GM23338 (cell line): ENCODE measurements around the gene STK24. TPM values are rescaled to one million over a fixed set of nuclear protein-coding genes. Genes with fewer than 3 reads are reported as not detected.

Experiments
- ATAC-seq: fragments of 200-7000 bp; cut with Tn5 transposase; 3 replicates; pipeline ENCODE4 v1.9.1; 2020
- DNase-seq: peaks from one replicate; pipeline ENCODE4 v3.0.0-alpha.2; 2015; ENCODE audit warnings: low spot score
- H2AFZ ChIP-seq: fragments of 200-600 bp; sonication (generic); 2 replicates; pipeline ENCODE4 v1.8.0; 2016; ENCODE audit warnings: antibody characterized with exemption, mild to moderate bottlenecking, moderate library complexity
- H3F3A ChIP-seq: fragments of 200-600 bp; sonication (generic); replicated peaks from 2 replicates; pipeline ENCODE4 v1.8.0; 2017; ENCODE audit warnings: antibody characterized with exemption, mixed run types, low read depth
- H3K27ac ChIP-seq: fragments of 200-600 bp; sonication (generic); 2 replicates; pipeline ENCODE4 v1.6.1; 2016; ENCODE audit warnings: low read depth
- H3K27me3 ChIP-seq: fragments of 200-600 bp; sonication (generic); 2 replicates; pipeline ENCODE4 v1.8.0; 2016; ENCODE audit warnings: mild to moderate bottlenecking, mixed run types, moderate library complexity; ENCODE audit not compliant: insufficient read depth
- H3K36me3 ChIP-seq: fragments of 200-600 bp; sonication (generic); 2 replicates; pipeline ENCODE4 v1.8.0; 2016; ENCODE audit warnings: mild to moderate bottlenecking; ENCODE audit not compliant: insufficient read depth
- H3K4me1 ChIP-seq: fragments of 200-600 bp; sonication (generic); 2 replicates; pipeline ENCODE4 v1.8.0; 2016; ENCODE audit warnings: mild to moderate bottlenecking, moderate library complexity; ENCODE audit not compliant: insufficient read depth
- H3K4me2 ChIP-seq: fragments of 200-600 bp; sonication (generic); 2 replicates; pipeline ENCODE4 v1.7.1; 2017; ENCODE audit warnings: mixed run types
- H3K4me3 ChIP-seq: fragments of 200-600 bp; sonication (generic); 2 replicates; pipeline ENCODE4 v1.6.1; 2016; ENCODE audit warnings: mixed run types
- H3K79me2 ChIP-seq: fragments of 200-600 bp; sonication (generic); replicated peaks from 2 replicates; pipeline ENCODE4 v1.8.0; 2017; ENCODE audit warnings: mild to moderate bottlenecking; ENCODE audit not compliant: insufficient read depth
- H3K9me2 ChIP-seq: fragments of 200-600 bp; sonication (generic); 2 replicates; pipeline ENCODE4 v1.8.0; 2017; ENCODE audit not compliant: insufficient read depth
- H4K20me1 ChIP-seq: fragments of 200-600 bp; sonication (generic); replicated peaks from 2 replicates; pipeline ENCODE4 v1.8.0; 2017; ENCODE audit warnings: mild to moderate bottlenecking; ENCODE audit not compliant: insufficient read depth
- H3K27ac Mint-ChIP-seq: 2 replicates; pipeline ENCODE4 v1.8.0; 2020; ENCODE audit warnings: inconsistent platforms, mild to moderate bottlenecking, moderate library complexity, mixed read lengths
- H3K27me3 Mint-ChIP-seq: 3 replicates; pipeline ENCODE4 v1.8.0; 2022; ENCODE audit warnings: low read depth, mild to moderate bottlenecking, moderate library complexity, mixed read lengths, inconsistent platforms; ENCODE audit not compliant: insufficient read depth, poor library complexity
- H3K36me3 Mint-ChIP-seq: 3 replicates; pipeline ENCODE4 v1.8.0; 2021; ENCODE audit warnings: low read depth, mild to moderate bottlenecking, inconsistent platforms, moderate library complexity, mixed read lengths
- H3K4me1 Mint-ChIP-seq: 3 replicates; pipeline ENCODE4 v1.8.0; 2020; ENCODE audit warnings: mild to moderate bottlenecking, inconsistent platforms, mixed read lengths
- H3K4me3 Mint-ChIP-seq: 3 replicates; pipeline ENCODE4 v1.8.0; 2021; ENCODE audit warnings: moderate library complexity, mild to moderate bottlenecking, inconsistent platforms, mixed read lengths
- H3K9me3 Mint-ChIP-seq: 3 replicates; pipeline ENCODE4 v1.8.0; 2020; ENCODE audit warnings: moderate library complexity, mild to moderate bottlenecking, inconsistent platforms, mixed read lengths
- CREB1 ChIP-seq: fragments of 250-450 bp; sonication (Bioruptor Pico); IDR thresholded peaks from 2 replicates; pipeline ENCODE4 v1.5.0; 2020; ENCODE audit warnings: low read depth, mild to moderate bottlenecking, moderate library complexity
- JUNB ChIP-seq: IDR thresholded peaks from one replicate; pipeline ENCODE4 v1.6.1; 2016; ENCODE audit warnings: antibody characterized with exemption; ENCODE audit not compliant: unreplicated experiment
- NANOG ChIP-seq: IDR thresholded peaks from 2 replicates; pipeline ENCODE4 v1.6.1; 2016; ENCODE audit warnings: antibody characterized with exemption, borderline replicate concordance
- POLR2AphosphoS5 ChIP-seq: IDR thresholded peaks from 2 replicates; pipeline ENCODE4 v1.6.1; 2016; ENCODE audit warnings: antibody characterized with exemption, low read depth
- ZNF114 ChIP-seq: fragments of 250-450 bp; sonication (Bioruptor Pico); IDR thresholded peaks from 2 replicates; pipeline ENCODE4 v1.5.0; 2020; ENCODE audit warnings: mild to moderate bottlenecking, moderate library complexity
- ZNF462 ChIP-seq: fragments of 250-450 bp; sonication (Bioruptor Pico); IDR thresholded peaks from 2 replicates; pipeline ENCODE4 v1.5.0; 2020; ENCODE audit warnings: mild to moderate bottlenecking, moderate library complexity
- polyA plus RNA-seq: library from polyadenylated mRNA; unstranded; fragments of >200 nt; fragmentation: Nextera tagmentation; extraction: Ambion mirVana; gene quantifications from 2 replicates; pipeline ENCODE4 v1.2.1, GENCODE V29; 2016
- total RNA-seq: library from RNA; depleted of rRNA; stranded (reverse); fragments of >200 nt; shearing (Covaris generic); gene quantifications from 2 replicates; pipeline ENCODE4 v1.2.3, GENCODE V29; 2014
- TF ChIP-seq, protein P1 (sequence below): IDR thresholded peaks from one replicate; pipeline ENCODE4 v1.6.1; 2018; ENCODE audit warnings: antibody characterized with exemption; ENCODE audit not compliant: unreplicated experiment

STK24 gene
- total and polyA plus RNA-seq, 2 experiments from 2014 or later: 56.5 to 144 TPM

DNA sequence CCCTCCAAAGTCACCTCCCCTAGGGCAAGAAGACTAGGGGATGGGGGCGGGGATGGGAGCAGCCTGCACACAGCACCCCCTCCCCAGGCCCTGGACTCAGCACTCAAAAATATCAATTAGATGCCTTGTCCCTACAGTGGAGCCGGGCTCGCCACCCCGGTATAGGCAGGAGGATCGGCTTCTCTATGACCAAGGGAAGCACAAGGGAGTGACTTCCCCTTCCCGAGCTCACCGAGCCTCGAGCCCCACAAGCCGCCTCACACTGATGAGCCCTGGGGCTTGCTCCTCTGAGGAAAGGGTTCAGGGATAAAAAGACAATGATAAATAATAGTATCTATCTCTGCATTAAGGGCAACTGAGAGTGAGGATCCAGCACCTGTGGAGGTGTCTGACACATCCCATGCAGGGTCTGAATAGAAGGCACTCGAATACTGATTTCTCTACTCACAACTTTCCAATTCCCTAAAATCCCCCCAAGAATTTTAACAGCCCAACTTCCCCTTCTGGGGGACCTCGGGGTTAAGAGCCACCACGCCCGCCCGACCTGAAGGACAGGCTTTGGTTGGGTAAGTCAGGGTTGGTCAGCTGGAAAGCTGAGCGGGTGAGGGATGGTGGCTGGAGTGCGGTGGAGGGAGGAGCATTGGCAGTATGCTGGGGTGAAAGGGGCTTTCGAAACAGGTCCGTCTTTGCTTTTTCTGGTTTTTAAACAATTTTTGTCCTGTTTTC is 51.3 kb downstream of the STK24 start (continued):
- TF ChIP-seq ZNF462 (CRISPR knock-in tag) (no peak), POLR2AphosphoS5 (no peak), CREB1 (CRISPR knock-in tag) (no peak), JUNB (no peak)

GRCh38 chr13:98524793-98525192 is 52.1 kb downstream of the STK24 start:
- Mint-ChIP-seq H3K9me3 (no peaks in the 10 kb centered on the region), H3K27me3 (peaks cover 13% of the 10 kb centered on the region), H3K4me1 (peaks cover 91% of the 10 kb centered on the region), H3K27ac (no peak overlapping the region), H3K4me3 (no peak overlapping the region), H3K36me3 (no peaks in the 10 kb centered on the region)
- Histone ChIP-seq H3K4me1 (peaks cover 73% of the 10 kb centered on the region), H3K36me3 (no peaks in the 10 kb centered on the region), H3K9me2 (no peaks in the 10 kb centered on the region), H3K27me3 (no peaks in the 10 kb centered on the region), H3K27ac (no peak overlapping the region), H4K20me1 (peaks cover 84% of the 10 kb centered on the region), H2AFZ (no peak overlapping the region), H3K4me3 (no peak overlapping the region), H3K79me2 (peaks cover 100% of the 10 kb centered on the region), H3F3A (no peaks in the 10 kb centered on the region), H3K4me2 (no peak overlapping the region)
- DNase-seq (no peak), ATAC-seq (no peak)
- no peak for TF ChIP-seq ZNF114 (CRISPR knock-in tag)
- TF ChIP-seq POLR2AphosphoS5: no peak
- TF ChIP-seq, protein P1, sequence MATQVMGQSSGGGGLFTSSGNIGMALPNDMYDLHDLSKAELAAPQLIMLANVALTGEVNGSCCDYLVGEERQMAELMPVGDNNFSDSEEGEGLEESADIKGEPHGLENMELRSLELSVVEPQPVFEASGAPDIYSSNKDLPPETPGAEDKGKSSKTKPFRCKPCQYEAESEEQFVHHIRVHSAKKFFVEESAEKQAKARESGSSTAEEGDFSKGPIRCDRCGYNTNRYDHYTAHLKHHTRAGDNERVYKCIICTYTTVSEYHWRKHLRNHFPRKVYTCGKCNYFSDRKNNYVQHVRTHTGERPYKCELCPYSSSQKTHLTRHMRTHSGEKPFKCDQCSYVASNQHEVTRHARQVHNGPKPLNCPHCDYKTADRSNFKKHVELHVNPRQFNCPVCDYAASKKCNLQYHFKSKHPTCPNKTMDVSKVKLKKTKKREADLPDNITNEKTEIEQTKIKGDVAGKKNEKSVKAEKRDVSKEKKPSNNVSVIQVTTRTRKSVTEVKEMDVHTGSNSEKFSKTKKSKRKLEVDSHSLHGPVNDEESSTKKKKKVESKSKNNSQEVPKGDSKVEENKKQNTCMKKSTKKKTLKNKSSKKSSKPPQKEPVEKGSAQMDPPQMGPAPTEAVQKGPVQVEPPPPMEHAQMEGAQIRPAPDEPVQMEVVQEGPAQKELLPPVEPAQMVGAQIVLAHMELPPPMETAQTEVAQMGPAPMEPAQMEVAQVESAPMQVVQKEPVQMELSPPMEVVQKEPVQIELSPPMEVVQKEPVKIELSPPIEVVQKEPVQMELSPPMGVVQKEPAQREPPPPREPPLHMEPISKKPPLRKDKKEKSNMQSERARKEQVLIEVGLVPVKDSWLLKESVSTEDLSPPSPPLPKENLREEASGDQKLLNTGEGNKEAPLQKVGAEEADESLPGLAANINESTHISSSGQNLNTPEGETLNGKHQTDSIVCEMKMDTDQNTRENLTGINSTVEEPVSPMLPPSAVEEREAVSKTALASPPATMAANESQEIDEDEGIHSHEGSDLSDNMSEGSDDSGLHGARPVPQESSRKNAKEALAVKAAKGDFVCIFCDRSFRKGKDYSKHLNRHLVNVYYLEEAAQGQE: no peak
- TF ChIP-seq NANOG: no peak
